GM19455 (cell line): Measurements from ENCODE around the gene CCDC71.

Experiments
- ATAC-seq: cut with Tn5 transposase; IDR thresholded peaks from one replicate; pipeline ENCODE4 v1.9.1; 2021; ENCODE audit not compliant: unreplicated experiment

Gene CCDC71

DNA sequence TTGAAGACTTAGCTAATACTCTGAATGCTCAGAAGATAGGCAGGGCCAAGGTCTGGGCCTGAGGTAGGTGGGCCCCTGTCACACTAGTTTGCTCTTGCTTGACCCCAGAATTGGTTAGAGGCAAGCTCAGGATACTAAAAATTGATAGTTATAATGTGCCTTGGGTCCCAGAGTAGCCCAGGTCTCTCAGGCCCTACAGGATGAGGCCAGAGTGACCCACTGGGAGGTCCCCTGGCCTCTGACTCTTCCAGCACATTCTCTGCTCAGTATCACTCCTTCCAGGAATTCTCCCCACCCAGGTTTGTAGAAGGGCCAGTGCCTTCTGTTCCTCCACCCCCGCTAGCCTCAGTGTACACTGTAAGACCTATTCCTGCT is 4.6 kb upstream of the CCDC71 start:
- ATAC-seq = no peak

DNA sequence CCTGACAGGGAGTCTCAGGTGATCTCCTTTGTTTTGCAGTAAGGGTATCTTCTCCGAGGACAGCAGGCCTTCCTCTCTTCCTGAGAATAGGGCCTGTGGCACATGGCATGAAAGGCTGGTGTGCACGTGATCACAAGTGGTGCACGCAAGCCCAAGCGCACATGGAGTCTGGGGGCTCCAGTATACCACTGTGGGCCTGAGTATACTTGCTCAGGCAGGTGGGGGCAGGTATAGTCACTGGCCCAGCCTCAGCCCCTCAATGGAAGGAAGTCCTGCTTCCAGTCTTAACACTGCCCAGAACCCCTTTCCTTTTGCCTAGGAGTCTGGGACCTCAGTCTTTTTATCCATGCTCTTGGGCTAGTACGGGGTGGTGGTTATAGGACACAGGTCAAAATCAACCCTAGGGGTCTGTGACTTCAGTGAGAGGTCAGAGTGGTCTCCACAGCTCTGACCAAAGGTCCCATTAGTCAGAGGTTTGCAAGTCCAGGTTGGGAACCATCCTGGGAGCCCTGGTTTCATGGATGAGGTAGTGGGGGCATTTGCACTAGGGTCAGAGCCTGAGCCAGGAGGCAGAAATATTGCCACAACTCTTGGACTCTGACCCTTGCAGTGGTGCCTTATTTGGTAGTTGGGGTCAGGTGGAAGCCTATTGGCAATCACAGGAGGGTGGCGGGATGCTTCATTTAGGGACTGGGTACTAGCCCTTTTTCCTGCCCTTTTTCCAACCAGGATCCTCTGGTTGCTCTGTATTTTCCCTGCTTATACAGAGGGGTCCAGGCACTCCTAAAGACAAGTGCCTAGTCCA is 823 bp upstream of the CCDC71 start:
- ATAC-seq = no peak

DNA sequence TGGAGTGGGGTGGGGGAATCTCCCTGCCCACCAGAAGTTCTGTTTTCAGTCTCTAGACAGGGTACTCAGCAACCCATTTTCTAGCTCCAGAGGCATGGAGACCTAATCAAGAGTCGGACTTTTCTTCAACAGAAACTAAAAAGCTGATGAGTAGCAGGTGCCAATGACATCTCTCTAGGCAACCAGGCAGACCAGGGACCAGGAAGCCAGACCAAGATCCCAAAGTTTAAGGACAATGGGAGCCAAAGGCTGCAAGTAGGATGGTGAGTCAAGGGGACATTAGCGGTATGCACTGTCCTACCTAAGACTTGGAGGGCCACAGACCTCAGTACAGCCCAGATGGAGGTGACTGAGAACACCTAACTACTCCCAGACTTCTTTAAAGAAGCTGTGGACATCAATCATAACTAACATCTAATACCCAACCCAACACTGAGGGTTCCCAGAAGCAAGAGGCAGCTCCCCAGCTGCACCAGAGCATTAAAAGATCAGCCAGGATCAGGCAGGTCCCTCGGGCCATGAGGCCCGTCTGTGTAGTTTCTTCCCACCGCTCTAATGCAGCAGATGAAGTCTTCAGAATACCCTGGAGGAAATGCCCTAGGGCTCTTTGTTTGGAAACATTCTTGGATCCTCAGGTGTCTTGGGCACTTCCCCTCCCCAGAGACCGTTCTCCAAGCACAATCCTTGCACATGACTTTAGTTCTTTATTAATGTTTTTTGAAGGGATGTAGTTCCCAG is 979 bp downstream of the CCDC71 start:
- no peak for ATAC-seq

DNA sequence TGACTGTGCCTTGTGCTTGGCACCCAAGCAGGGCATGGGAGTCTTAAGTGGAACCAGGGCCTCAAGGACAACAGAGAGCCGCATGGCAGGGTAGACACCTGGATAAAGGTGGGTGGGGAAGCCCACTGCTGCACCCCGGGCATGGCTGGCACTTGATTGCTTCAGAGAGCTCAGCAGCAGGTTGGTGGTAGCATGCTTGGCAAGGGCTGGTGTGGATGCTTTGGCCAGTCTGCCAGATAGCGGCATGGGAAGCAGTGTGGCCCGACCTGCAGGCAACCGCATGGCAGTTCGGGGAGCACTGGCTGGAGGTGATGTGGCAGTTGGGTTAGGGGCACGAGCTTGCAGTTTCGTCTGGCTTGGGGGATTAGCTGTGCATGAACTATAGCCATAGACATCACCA is 2.5 kb downstream of the CCDC71 start:
- ATAC-seq = no peak

DNA sequence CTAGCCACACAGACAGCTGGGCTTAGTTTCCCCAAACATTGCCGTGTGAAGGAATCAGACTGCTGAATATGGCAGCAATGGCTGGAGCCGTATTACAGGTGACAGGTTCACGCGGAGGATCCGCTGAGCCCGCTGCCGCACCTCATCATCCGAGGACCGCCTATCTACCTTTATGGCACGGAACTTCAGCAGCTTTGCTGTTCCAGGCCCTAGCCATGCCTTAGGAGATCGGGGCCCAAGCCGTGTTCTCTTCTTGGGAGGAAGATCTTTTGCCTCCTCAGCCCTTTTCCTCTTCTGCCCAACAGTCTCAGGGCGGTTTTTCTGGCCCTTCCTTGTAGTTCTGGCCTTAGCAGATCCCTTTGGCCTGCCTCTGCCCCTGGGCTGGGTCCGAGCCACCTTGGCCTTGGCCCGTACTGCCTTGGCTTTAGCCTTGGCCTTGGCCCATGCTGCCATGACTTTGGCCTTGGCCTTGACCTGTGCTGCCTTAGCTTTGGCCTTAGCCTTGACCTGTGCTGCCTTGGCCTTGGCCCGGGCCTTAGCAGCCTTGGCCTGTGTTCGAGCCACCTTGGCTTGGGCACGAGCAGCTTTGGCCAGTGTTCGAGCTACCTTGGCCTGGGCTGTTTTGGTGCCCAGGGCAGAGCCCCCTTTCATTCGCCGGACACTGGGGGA is 3.2 kb downstream of the CCDC71 start:
- ATAC-seq = no peak

DNA sequence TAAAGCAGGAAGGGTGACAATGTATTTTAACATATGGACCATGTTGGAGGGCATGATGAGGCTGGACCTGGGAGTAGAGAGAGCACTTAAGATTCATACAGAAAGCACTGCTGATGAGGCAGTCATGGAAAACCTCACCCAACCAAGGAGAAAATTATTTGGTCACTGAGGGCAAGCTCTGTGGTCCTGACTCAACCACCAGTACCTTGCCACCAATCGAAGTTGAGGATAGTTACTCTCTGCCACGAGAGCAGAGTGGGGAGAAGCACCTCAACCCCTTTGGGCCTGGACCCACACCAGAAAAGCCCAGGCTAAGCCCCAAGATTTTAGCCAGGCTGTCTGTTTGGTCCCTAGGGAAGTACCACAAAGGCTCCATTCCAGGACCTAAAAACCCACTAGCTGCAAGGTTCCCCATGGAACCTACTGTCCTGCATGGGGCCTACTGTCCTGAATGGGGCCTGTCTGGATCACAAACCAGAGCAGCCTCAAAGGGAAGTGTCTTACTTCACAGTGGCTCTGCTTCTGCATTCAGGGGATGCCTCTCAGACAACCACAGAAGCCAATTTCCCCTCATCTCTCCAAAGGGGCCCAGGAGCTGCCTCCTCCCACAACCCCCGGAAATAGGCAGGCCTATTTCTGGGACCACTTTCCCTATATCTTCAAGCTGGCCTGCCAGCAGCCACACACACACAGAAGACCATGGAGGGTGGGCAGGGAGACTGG is 4.2 kb downstream of the CCDC71 start:
- ATAC-seq = no peak

DNA sequence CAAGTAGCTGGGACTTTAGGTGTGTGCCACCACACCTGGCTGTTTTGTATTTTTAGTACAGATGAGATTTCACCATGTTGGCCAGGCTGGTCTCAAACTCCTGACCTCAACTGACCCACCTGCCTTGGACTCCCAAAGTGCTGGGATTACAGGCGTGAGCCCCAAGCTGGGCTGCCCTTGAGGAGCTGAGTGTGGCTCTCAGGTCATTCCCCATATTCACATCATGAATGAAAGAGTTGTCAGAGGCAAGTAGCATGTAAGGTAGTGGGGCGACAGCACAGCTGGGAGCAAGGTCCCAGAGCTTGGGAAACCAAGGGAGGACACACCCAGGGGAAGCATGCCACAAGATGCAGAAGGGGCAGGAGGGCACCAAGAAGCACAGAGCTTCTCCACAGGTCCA is 4.9 kb downstream of the CCDC71 start:
- ATAC-seq = no peak

DNA sequence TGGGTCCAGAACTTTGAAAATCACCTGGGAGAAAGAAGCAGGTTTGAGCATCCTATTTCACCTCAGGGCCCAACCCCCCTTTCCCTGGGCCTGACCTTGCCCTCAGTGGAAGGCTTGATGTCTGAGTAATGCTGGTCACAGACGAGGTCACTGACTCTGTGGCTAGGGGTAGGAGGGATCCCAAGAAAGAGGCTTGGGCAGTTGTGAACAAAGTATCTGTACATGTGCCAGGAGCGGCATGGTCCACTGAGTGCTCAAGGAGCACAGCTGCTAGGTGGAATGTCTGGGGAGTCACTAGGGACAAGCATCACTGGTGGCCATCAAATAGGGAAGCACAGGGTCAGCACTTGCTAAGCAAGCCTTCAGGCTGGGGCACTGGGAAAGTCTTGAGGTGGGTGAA is 7.3 kb downstream of the CCDC71 start:
- ATAC-seq = no peak

DNA sequence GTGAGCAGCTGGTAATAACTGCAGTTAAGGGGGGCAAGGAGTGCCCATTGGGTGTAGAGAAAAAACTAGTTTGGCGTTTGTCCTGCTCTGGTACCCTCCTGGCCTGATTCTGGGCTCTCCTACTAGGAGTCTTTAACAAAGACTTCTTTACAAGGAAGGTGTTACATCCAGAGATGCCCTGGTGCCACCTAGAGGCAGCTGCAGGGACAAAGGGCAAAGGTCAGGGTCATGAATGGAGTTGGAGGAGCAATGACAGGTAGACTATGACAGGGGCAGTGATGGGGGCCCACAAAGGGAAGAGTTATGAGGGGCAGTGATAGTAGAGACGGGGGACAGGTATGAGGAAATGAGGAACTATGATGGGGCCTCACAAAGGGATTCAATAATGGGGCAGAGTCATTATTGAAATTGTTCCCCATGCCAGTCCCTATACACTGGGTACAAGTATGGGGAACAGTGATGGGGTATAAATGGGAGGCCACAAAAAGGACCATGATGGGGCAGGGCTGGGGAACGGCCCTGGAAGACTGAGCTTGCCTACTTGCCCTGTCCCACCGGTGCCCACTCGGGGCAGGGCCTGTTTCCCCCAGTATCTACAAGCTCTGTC is 7.9 kb downstream of the CCDC71 start:
- ATAC-seq = no peak

DNA sequence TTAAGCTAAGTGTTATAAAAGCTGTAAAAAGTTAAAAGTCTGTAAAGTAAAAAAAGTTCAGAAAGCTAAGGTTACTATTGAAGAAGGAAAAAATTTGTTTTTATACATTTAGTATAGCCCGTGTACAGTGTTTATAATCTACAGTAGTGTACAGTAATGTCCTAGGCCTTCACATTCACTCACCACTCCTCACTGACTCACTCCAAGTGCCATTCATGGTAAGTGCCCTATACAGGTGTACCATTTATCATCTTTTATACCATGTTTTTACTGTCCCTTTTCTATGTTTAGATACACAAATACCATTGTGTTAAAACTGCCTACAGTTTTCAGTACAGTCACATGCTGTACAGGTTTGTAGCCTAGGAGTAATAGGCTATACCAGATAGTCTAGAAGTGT is 8.8 kb downstream of the CCDC71 start:
- ATAC-seq = no peak

DNA sequence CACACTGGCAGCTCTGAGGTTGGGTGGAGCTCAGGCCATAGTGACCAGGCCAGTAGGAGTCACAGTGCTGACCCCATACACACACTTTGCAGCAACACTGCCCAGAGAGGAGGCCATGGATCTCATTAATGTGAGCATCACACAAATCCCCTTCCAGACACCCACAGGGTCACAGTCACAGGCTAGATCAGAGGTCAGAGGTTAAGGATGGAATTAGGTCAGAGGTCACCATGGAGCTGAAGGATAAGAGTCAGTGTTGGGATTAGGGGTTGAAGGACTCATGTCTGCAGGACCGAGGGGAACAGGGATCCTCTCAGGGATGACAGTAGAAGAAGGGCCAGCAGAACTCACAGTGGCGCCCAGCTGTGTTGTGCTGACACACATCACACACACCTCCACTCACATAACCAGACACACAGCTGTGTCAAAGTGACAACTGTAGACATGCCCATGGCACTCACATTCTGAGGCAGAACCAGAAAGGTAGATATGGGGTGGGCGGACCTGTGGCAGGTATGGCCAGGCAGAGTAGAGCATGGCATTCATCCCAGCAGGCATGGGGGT is 12.7 kb downstream of the CCDC71 start:
- no peak for ATAC-seq

DNA sequence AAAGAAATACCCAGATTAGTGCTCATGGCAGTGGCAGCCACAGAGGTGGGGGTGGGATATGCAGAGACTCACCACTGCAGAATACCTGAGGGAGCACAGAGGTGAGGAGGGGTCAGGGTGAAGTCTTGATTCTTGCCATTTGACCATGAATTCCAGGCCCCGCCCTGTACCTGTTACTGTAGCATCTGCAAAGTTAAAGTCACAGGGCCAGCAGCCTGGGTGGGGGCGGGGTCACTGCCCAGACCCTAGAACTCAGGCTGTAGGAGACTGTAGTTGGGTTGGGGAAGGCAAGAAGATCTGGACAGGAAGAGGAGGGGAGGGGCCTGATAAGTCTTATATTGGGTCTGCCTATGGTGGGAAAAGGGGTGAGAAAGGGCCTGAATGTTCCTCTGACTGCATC is 14.5 kb downstream of the CCDC71 start:
- ATAC-seq = no peak

DNA sequence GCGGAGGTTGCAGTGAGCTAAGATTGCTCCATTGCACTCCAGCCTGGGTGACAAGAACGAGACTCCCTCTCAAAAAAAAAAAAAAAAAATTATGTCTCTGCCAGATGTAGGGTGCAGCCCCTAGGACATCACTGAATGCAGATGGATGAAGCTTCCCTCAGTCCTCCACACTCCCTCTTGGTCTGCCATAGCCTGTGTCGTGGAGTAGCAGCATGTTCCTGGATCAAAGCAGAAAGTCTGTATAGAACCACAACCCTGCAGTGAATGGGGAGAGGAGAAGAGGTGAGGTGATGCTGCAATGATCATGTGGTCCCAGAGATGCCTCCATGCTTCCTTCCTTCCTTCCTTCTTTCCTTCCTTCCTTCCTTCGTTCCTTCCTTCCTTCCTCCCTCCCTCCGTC is 18.0 kb downstream of the CCDC71 start:
- no peak for ATAC-seq

DNA sequence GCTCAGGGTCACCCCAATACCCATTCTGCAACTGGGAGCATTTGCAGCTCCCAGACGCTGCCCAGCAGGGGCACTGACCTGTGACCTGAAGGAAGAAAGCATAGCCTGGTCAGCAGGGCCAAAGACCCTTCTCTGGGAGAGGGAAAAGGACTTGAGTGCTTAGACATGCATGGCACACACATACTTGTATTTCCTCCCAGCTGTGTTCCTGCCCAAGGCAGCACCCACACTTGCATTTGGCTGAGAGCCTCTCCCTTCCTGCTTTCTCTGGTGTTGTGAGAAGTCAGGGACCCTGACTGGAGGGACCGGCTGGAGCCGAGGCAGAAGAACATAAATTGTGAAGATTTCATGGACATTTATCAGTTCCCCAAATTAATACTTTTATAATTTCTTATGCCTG is 26.1 kb downstream of the CCDC71 start:
- ATAC-seq = no peak

DNA sequence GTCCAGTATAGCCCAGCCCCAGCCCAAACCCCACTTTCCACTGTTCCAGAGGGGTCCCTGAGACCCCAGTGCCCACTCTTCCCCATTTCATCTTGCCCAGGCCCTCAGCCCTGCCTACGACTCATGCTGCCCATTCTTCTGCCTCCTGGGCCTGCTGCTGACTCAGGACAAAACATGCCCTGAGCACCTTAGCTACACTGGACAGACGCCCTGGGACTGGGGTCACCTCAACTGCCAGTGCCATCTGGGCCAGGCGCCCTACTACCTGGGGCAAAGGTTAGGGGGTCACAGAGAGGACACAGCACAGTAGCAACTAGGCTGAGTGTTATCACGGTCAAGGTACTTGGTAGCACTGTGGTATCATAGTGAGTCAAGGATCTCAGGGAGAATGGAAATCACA is 30.6 kb downstream of the CCDC71 start:
- no peak for ATAC-seq

DNA sequence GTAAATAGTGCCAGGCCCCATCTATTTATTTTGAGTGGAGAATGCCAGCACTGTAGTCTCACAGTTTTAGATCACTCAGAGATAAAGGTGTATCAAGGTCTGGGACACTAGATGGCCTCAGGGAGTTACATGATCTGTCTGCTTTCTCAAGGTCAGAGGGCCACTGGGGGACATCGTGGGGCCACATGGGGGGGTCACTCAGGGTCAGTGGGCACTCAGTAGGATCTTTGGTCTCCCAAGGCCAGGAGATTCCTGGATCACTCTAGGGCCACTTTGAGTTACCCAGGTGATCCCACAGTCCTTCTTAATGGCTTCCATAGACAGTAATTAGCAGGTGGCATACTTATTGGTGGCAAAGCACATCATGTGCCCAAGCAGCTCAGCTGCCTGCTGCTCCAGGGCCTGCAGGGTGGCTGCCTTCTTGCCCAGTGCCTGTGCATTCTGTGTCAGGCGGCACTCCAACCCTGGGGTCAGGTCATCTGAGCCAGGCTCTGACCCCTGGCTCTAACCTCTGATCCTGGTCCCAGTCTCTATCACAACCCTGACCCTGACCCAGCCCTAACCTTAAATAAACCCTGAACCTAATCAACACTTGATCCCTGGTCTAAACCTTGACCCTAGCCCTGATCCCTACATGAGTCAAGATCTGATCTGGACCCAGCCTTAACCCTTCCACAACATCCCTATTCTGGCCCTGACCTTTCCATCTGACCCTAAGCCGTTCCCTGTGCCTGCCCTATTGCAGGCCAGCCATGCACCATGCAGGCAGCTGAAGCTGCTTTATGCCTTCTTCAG is 31.5 kb downstream of the CCDC71 start:
- no peak for ATAC-seq

DNA sequence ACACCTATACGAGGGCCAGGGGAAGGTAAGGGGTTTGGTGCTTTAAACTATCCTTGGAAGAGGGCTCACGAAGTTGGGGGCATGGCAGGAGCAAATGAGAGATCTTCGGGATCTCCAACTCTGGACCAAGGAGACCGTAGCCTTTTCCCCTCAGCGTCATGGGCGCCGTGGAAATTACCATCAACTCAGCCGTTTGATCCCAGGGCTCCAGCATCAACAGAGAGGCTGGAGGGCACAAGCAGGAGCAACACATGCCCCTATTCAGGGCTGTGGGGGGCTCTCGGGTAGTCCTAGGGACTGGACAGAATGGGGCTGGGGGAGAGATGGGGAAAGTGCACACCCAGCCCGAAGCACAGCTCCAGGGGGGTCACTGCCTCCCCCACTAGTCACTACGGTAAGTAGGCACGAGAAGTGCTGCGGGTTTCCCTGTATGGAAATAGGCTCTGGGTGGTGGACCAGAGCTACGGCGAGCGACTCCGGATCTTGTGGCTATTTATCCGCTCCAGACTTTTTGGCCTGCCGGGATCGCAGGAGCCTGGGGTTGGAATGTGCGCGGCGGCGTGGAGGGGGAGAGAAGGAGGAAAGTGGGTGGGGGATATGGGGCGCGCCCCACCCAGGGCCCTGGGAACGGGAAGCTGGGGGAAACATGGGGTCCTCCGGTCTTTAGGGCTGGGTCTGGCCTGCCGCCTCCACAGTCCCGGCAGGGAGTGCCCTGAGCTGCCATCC is 32.7 kb downstream of the CCDC71 start:
- ATAC-seq = no peak

DNA sequence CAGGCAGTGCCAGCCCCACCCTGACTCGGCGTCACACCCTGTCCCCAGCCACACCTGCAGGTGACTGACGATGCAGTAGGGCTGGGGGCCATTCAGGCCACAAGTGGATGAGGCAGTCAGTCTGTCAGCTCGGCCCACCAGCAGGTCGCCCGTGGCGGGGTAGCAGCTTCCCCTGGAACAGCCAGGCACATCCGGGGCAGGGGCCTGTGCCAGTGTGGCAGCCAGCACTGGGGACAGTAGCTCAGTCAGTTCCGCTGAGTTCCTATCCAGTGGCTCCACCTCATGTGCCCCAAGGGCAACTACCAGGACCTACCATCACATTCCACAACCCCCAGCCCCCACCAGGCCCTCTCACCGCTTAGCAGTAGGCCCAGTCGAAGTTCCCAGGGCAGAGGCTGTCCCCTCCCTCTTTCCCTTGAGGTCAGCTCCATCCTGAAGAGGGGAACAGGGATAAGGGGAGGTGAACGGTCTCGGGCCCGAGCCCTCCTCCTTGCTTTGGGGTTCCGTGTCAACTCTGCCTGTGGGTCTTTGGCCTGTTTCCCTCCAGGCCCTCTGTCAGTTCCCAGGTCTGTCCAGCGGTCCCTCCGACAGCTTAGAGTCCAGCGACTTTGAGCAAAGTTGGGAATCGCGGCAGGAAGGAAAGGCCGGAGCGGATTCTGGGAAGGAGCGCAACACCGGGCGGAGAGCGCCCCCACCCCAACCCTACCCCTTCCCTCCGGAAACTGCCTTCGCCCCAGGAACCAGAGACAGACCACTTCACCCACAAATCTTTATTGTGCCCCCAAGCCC is 33.5 kb downstream of the CCDC71 start, which contains the start of gene LAMB2:
LAMB2 (minus strand) TSS at position 614 of the 789 bp plus-strand sequence; CDS start at position 431, 183 bp downstream.
- ATAC-seq = no peak
